ENCODE data around the gene ELAVL2.

The ELAVL2 gene

DNA sequence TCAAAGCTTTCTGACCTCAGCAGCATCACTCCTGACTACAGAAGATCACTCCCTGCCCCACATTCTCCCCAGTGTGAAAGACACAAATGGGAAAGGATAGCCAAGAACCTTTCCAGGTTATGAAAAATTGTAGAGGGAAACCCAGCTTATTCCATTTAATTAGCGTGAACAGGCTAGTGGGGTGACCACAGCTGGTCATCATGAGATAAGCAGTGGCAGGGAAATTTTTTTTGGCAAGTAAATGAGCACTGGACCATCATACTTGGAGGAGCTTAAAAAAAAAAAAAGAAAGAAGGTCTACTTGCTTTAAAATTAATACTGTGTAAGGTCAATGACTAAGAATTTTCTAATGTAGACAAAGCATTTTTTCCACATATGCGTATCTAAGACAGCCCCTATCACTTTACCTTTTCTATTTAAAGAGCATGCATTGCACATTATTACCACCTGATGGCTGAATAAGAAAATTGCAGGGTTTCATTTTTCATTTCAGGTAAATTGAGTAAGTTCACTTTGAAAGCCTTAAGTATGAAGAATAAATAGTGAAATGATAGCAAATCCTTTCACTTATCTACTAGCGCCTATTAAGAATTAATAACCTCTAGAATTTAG is 123.6 kb downstream of the ELAVL2 start:
- Histone ChIP-seq H3K9me3 (no peaks in the 10 kb centered on the region), H3K27ac (no peak overlapping the region), H3K36me3 (no peaks in the 10 kb centered on the region), H3K4me3 (ENCODE audit: low read depth in 1 of 2, low read length in 1 of 2) (no peak overlapping the region), H3K27me3 (no peaks in the 10 kb centered on the region), H3K4me1 (ENCODE audit: control insufficient read depth in 1 of 2, insufficient read depth in 1 of 2, low read depth in 1 of 2, low read length in 1 of 2) (no peaks in the 10 kb centered on the region)
- TF ChIP-seq CTCF (IDR thresholded peaks at IDR 0.05), result no peak

- TF ChIP-seq CTCF (IDR thresholded peaks at IDR 0.05), result no peak
- Histone ChIP-seq H3K4me3 (ENCODE audit: low read depth in 1 of 2, low read length in 1 of 2) (no peak overlapping the region), H3K36me3 (no peaks in the 10 kb centered on the region), H3K9me3 (no peaks in the 10 kb centered on the region), H3K27ac (no peak overlapping the region), H3K4me1 (ENCODE audit: control insufficient read depth in 1 of 2, insufficient read depth in 1 of 2, low read depth in 1 of 2, low read length in 1 of 2) (no peaks in the 10 kb centered on the region), H3K27me3 (no peaks in the 10 kb centered on the region)
Observed at GRCh38 chr9:23701291-23701690, 124.7 kb downstream of the ELAVL2 start.

GRCh38 chr9:23700359-23700758 is 125.7 kb downstream of the ELAVL2 start:
- Histone ChIP-seq H3K4me1 (ENCODE audit: control insufficient read depth in 1 of 2, insufficient read depth in 1 of 2, low read depth in 1 of 2, low read length in 1 of 2) (no peaks in the 10 kb centered on the region), H3K27ac (no peak overlapping the region), H3K27me3 (no peaks in the 10 kb centered on the region), H3K9me3 (no peaks in the 10 kb centered on the region), H3K4me3 (ENCODE audit: low read depth in 1 of 2, low read length in 1 of 2) (no peak overlapping the region), H3K36me3 (no peaks in the 10 kb centered on the region)
- no peak for TF ChIP-seq CTCF (IDR thresholded peaks at IDR 0.05)

DNA sequence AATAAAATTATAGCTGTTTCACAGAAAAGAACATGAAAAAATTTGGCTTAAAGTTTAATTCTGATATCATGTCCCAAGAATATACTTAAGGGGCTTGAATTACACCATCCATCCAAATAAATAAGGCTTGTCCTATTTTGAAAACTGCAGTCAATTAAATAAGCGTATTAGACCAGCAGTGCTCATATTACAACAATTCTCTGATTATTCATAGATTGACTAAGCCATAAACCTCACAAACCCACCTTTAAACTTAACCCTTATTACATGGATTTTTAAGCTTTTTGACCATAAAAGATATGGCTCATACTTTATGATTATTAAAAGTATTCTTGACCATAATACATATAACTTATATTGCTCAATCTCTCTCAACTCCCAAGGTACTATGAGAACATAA is 127.9 kb downstream of the ELAVL2 start:
- TF ChIP-seq CTCF (IDR thresholded peaks at IDR 0.05), result no peak
- Histone ChIP-seq H3K36me3 (no peaks in the 10 kb centered on the region), H3K4me3 (ENCODE audit: low read depth in 1 of 2, low read length in 1 of 2) (no peak overlapping the region), H3K27me3 (no peaks in the 10 kb centered on the region), H3K27ac (no peak overlapping the region), H3K9me3 (no peaks in the 10 kb centered on the region), H3K4me1 (ENCODE audit: control insufficient read depth in 1 of 2, insufficient read depth in 1 of 2, low read depth in 1 of 2, low read length in 1 of 2) (no peaks in the 10 kb centered on the region)

DNA sequence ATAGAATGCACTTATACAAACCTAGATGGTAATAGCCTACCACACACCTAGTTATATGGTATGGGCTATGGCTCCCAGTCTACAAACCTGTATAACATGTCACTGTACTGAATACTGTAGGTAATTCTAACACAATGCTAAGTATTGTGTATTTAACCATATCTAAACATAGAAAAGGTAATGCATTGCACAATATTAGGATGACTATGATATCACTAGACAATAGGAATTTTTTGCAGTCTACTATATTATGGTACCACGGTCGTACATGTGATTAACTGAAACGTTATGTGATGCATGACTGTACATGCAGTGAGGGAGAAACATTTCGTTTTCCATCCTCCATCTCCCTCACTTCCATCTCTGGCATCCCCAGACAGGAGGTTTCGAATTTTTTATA is 130.5 kb downstream of the ELAVL2 start:
- Histone ChIP-seq H3K4me3 (ENCODE audit: low read depth in 1 of 2, low read length in 1 of 2) (no peak overlapping the region), H3K27me3 (no peaks in the 10 kb centered on the region), H3K27ac (no peak overlapping the region), H3K36me3 (no peaks in the 10 kb centered on the region), H3K4me1 (ENCODE audit: control insufficient read depth in 1 of 2, insufficient read depth in 1 of 2, low read depth in 1 of 2, low read length in 1 of 2) (no peaks in the 10 kb centered on the region), H3K9me3 (no peaks in the 10 kb centered on the region)
- TF ChIP-seq CTCF (IDR thresholded peaks at IDR 0.05), result no peak

DNA sequence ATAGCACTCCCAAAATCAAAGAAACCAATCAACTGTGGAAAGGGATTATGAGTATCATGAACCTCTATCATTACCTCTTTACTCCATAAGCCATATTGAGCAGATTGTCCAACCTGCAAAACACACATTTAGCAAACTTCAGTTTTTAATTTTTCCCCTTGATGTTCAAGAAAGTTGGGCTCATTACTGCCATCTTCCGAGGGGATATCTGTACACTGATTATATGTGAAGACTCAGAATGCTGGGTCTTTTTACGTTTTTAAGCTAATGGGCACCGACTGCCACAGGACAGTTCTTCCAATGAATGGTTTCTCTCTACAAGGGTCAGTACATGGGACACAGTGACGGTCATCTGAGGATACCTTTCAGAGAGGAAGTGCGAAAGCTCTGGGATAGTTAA is 132.7 kb downstream of the ELAVL2 start:
- H3K27ac ChIP-seq, result no peak overlapping the region
- no peak for TF ChIP-seq CTCF (IDR thresholded peaks at IDR 0.05)
- H3K9me3 ChIP-seq, result no peaks in the 10 kb centered on the region
- H3K4me1 ChIP-seq (ENCODE audit: control insufficient read depth in 1 of 2, insufficient read depth in 1 of 2, low read depth in 1 of 2, low read length in 1 of 2), result no peaks in the 10 kb centered on the region
- H3K4me3 ChIP-seq (ENCODE audit: low read depth in 1 of 2, low read length in 1 of 2), result no peak overlapping the region
- no peaks in the 10 kb centered on the region for H3K36me3 ChIP-seq
- H3K27me3 ChIP-seq, result no peaks in the 10 kb centered on the region
